OCI-LY1 (cell line): ENCODE measurements around the gene USP3.

ENCODE experiments used
- H2AFZ ChIP-seq: fragments of 200-600 bp; sonication (generic), shearing (Covaris generic); 2 replicates; pipeline ENCODE4 v1.6.0; 2014; ENCODE audit warnings: antibody characterized with exemption, mild to moderate bottlenecking, low read length
- H3F3A ChIP-seq: fragments of 200-600 bp; sonication (generic), shearing (Covaris generic); 2 replicates; pipeline ENCODE4 v1.6.0; 2014; ENCODE audit warnings: mild to moderate bottlenecking, antibody characterized with exemption, low read length, moderate library complexity; ENCODE audit not compliant: insufficient read depth
- H3K27ac ChIP-seq: fragments of 200-600 bp; sonication (generic); 2 replicates; pipeline ENCODE4 v1.5.1; 2014; ENCODE audit warnings: low read length, mixed run types, mild to moderate bottlenecking, low read depth; ENCODE audit not compliant: poor library complexity, severe bottlenecking
- H3K27me3 ChIP-seq: fragments of 200-600 bp; sonication (generic); 2 replicates; pipeline ENCODE4 v1.6.0; 2014; ENCODE audit warnings: antibody characterized with exemption, mild to moderate bottlenecking, low read length, moderate library complexity; ENCODE audit not compliant: insufficient read depth
- H3K36me3 ChIP-seq: fragments of 200-600 bp; sonication (generic); 2 replicates; pipeline ENCODE4 v1.6.1; 2014; ENCODE audit warnings: mild to moderate bottlenecking, antibody characterized with exemption, low read length, moderate library complexity, mixed read lengths; ENCODE audit not compliant: insufficient read depth
- H3K4me1 ChIP-seq: fragments of 200-600 bp; sonication (generic); 2 replicates; pipeline ENCODE4 v1.5.1; 2014; ENCODE audit warnings: mild to moderate bottlenecking, low read length, moderate library complexity; ENCODE audit not compliant: insufficient read depth, severe bottlenecking
- H3K4me2 ChIP-seq: fragments of 200-600 bp; sonication (generic), shearing (Covaris generic); 2 replicates; pipeline ENCODE4 v1.6.1; 2014; ENCODE audit warnings: low read length
- H3K4me3 ChIP-seq: fragments of 200-600 bp; sonication (generic); 2 replicates; pipeline ENCODE4 v1.5.1; 2014; ENCODE audit warnings: low read length, low read depth, mild to moderate bottlenecking, mixed read lengths; ENCODE audit not compliant: poor library complexity, severe bottlenecking
- H3K79me2 ChIP-seq: fragments of 200-600 bp; shearing (Covaris generic); 2 replicates; pipeline ENCODE4 v1.6.1; 2016; ENCODE audit warnings: mixed run types, low read length, mixed read lengths; ENCODE audit not compliant: insufficient read depth
- H3K9ac ChIP-seq: fragments of 200-600 bp; sonication (generic), shearing (Covaris generic); 2 replicates; pipeline ENCODE4 v1.6.1; 2014; ENCODE audit warnings: mild to moderate bottlenecking, low read length, mixed read lengths
- H3K9me2 ChIP-seq: fragments of 200-600 bp; sonication (generic), shearing (Covaris generic); 2 replicates; pipeline ENCODE4 v1.6.1; 2014; ENCODE audit warnings: low read depth, mild to moderate bottlenecking, low read length, mixed read lengths
- H3K9me3 ChIP-seq: fragments of 200-600 bp; shearing (Covaris generic); 2 replicates; pipeline ENCODE4 v1.6.1; 2014; ENCODE audit warnings: low read length, mixed read lengths
- H4K20me1 ChIP-seq: fragments of 200-600 bp; sonication (generic), shearing (Covaris generic); 2 replicates; pipeline ENCODE4 v1.6.0; 2016; ENCODE audit warnings: mild to moderate bottlenecking, low read length; ENCODE audit not compliant: insufficient read depth
- CTCF ChIP-seq: fragments of 200-600 bp; sonication (generic), shearing (Covaris generic); IDR thresholded peaks from 2 replicates; pipeline ENCODE4 v1.5.1; 2017; ENCODE audit warnings: mild to moderate bottlenecking, antibody characterized with exemption, low read length, moderate library complexity, mixed read lengths
- EZH2 ChIP-seq: fragments of 200-600 bp; sonication (generic), shearing (Covaris generic); IDR thresholded peaks from 2 replicates; pipeline ENCODE4 v1.8.0; 2017; ENCODE audit warnings: borderline replicate concordance, mixed run types, mild to moderate bottlenecking, antibody characterized with exemption, low read length, moderate library complexity, mixed read lengths

USP3 gene

GRCh38 chr15:63605816-63606215 is 101.4 kb downstream of the USP3 start:
- H3K9me3 ChIP-seq = no peaks in the 10 kb centered on the region
- no peak overlapping the region for H3K4me3 ChIP-seq
- H4K20me1 ChIP-seq = no peaks in the 10 kb centered on the region
- no peaks in the 10 kb centered on the region for H3K9me2 ChIP-seq
- peak overlapping the region; percentile 33 for H3K27ac ChIP-seq
- no peak overlapping the region for H3K4me2 ChIP-seq
- H3K36me3 ChIP-seq = peaks cover 24% of the 10 kb centered on the region; the same call in 1 of the 2 replicates
- peaks cover 41% of the 10 kb centered on the region for H3K4me1 ChIP-seq
- peak; percentile 4; the same call in 1 of the 2 replicates for TF ChIP-seq CTCF
- no peak for TF ChIP-seq EZH2
- H3F3A ChIP-seq = no peaks in the 10 kb centered on the region
- H3K9ac ChIP-seq = no peak overlapping the region
- H3K27me3 ChIP-seq = no peaks in the 10 kb centered on the region
- H2AFZ ChIP-seq = no peak overlapping the region
- no peaks in the 10 kb centered on the region for H3K79me2 ChIP-seq

- Histone ChIP-seq H3F3A (no peaks in the 10 kb centered on the region), H3K27ac (peak overlapping the region; percentile 33), H3K4me1 (peaks cover 46% of the 10 kb centered on the region), H3K36me3 (peaks cover 24% of the 10 kb centered on the region; the same call in 1 of the 2 replicates), H3K79me2 (no peaks in the 10 kb centered on the region), H2AFZ (no peak overlapping the region), H3K4me2 (no peak overlapping the region), H3K9ac (no peak overlapping the region), H3K9me3 (no peaks in the 10 kb centered on the region), H3K27me3 (no peaks in the 10 kb centered on the region), H3K9me2 (no peaks in the 10 kb centered on the region), H3K4me3 (no peak overlapping the region), H4K20me1 (no peaks in the 10 kb centered on the region)
- TF ChIP-seq EZH2 = no peak
Measured at GRCh38 chr15:63606308-63606707, 101.9 kb downstream of the USP3 start.

- no peaks in the 10 kb centered on the region for H4K20me1 ChIP-seq
- no peaks in the 10 kb centered on the region for H3K27me3 ChIP-seq
- H3K4me3 ChIP-seq = no peak overlapping the region
- H3K9me2 ChIP-seq = no peaks in the 10 kb centered on the region
- H2AFZ ChIP-seq = no peak overlapping the region
- H3K9ac ChIP-seq = no peak overlapping the region
- H3K36me3 ChIP-seq = peaks cover 34% of the 10 kb centered on the region; the same call in 1 of the 2 replicates
- no peak for TF ChIP-seq CTCF
- no peak for TF ChIP-seq EZH2
- H3K9me3 ChIP-seq = no peaks in the 10 kb centered on the region
- H3K79me2 ChIP-seq = no peaks in the 10 kb centered on the region
- H3K4me2 ChIP-seq = no peak overlapping the region
- peaks cover 27% of the 10 kb centered on the region for H3K4me1 ChIP-seq
- H3K27ac ChIP-seq = no peak overlapping the region
- H3F3A ChIP-seq = no peaks in the 10 kb centered on the region
Measured at GRCh38 chr15:63608989-63609388, 104.6 kb downstream of the USP3 start.

- Histone ChIP-seq H2AFZ (no peak overlapping the region), H3K27ac (no peak overlapping the region), H3K27me3 (no peaks in the 10 kb centered on the region), H3K9me3 (no peaks in the 10 kb centered on the region), H3K9ac (no peak overlapping the region), H3K4me2 (no peak overlapping the region), H3K4me3 (no peak overlapping the region), H3K9me2 (no peaks in the 10 kb centered on the region), H3K79me2 (no peaks in the 10 kb centered on the region), H3K4me1 (peaks cover 27% of the 10 kb centered on the region), H3F3A (no peaks in the 10 kb centered on the region), H3K36me3 (peaks cover 39% of the 10 kb centered on the region; the same call in 1 of the 2 replicates), H4K20me1 (no peaks in the 10 kb centered on the region)
- TF ChIP-seq EZH2 (no peak), CTCF (no peak)
Measured at GRCh38 chr15:63609448-63609847, 105.1 kb downstream of the USP3 start.
